Panc1 (cell line): Measurements from ENCODE around the gene SCD.

Experiments
- POLR2AphosphoS5 ChIP-seq: IDR thresholded peaks from 2 replicates; pipeline ENCODE4 v1.6.1; 2012; ENCODE audit warnings: mild to moderate bottlenecking, low read depth, low read length, moderate library complexity
- TF ChIP-seq, protein P1 (sequence below): fragments of 450-650 bp; IDR thresholded peaks from 2 replicates; pipeline ENCODE4 v1.5.1; 2017; ENCODE audit warnings: mild to moderate bottlenecking

DNA sequence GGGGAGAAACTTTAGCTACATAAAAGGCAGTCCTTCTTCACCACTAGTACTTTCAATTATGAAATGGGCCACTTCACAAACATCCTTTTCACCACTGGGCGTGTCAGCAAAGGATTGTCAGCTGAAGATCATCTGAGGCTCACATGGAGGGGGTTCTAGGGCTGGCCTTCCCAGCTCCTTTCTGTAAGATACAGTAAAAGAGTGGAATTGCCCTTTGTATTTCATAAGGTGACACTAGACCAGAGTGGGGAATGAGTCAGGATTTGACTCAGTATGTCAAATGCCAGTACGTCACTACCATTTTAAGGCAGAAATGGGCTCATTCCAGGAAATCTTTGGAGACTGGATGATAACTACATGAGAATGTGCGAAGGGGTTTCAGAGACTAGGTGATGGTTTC lies 39.3 kb upstream of the SCD start:
- TF ChIP-seq POLR2AphosphoS5: no peak
- TF ChIP-seq, protein P1, sequence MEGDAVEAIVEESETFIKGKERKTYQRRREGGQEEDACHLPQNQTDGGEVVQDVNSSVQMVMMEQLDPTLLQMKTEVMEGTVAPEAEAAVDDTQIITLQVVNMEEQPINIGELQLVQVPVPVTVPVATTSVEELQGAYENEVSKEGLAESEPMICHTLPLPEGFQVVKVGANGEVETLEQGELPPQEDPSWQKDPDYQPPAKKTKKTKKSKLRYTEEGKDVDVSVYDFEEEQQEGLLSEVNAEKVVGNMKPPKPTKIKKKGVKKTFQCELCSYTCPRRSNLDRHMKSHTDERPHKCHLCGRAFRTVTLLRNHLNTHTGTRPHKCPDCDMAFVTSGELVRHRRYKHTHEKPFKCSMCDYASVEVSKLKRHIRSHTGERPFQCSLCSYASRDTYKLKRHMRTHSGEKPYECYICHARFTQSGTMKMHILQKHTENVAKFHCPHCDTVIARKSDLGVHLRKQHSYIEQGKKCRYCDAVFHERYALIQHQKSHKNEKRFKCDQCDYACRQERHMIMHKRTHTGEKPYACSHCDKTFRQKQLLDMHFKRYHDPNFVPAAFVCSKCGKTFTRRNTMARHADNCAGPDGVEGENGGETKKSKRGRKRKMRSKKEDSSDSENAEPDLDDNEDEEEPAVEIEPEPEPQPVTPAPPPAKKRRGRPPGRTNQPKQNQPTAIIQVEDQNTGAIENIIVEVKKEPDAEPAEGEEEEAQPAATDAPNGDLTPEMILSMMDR: no peak
